Inflammatory macrophage treated with lipopolysaccharide for 4 hours (primary cell): ENCODE measurements around the gene CCR7.

Source experiments
- DNase-seq: peaks from one replicate; pipeline ENCODE4 v3.0.0-alpha.2; 2020

CCR7 gene

GRCh38 chr17:40560592-40561293, 4.5 kb downstream of the CCR7 start:
- DNase-seq = peak; percentile 85

- peak; percentile 78 for DNase-seq
Observed at GRCh38 chr17:40559954-40560591, 5.2 kb downstream of the CCR7 start.

- DNase-seq = no peak
Observed at GRCh38 chr17:40559564-40559916, 5.7 kb downstream of the CCR7 start.

- DNase-seq = no peak
Observed at GRCh38 chr17:40558890-40559563, 6.2 kb downstream of the CCR7 start.

- DNase-seq = no peak
Observed at GRCh38 chr17:40558300-40558889, 6.9 kb downstream of the CCR7 start.

- no peak for DNase-seq
Observed at GRCh38 chr17:40557531-40558299, 7.6 kb downstream of the CCR7 start.

- no peak for DNase-seq
Observed at GRCh38 chr17:40556884-40557414, 8.3 kb downstream of the CCR7 start.

GRCh38 chr17:40556198-40556661, 9.0 kb downstream of the CCR7 start:
- no peak for DNase-seq

GRCh38 chr17:40555296-40556190, 9.7 kb downstream of the CCR7 start:
- DNase-seq = no peak

GRCh38 chr17:40554646-40555295, 10.5 kb downstream of the CCR7 start:
- DNase-seq = no peak

- DNase-seq = peak; percentile 73
Observed at GRCh38 chr17:40553694-40554534, 11.4 kb downstream of the CCR7 start.

GRCh38 chr17:40552806-40553693, 12.2 kb downstream of the CCR7 start:
- no peak for DNase-seq

GRCh38 chr17:40551879-40552768, 13.1 kb downstream of the CCR7 start:
- DNase-seq = no peak

- DNase-seq = no peak
Observed at GRCh38 chr17:40551091-40551878, 14.0 kb downstream of the CCR7 start.

GRCh38 chr17:40550608-40551007, 14.7 kb downstream of the CCR7 start:
- DNase-seq = no peak

GRCh38 chr17:40548982-40549685, 16.1 kb downstream of the CCR7 start:
- DNase-seq = no peak
